Endodermal cell (in vitro differentiated cells): ENCODE data around the gene DNPEP. TPM values are rescaled to one million over a fixed set of nuclear protein-coding genes. Genes with fewer than 3 reads are reported as not detected.

Experiments used
- DNase-seq: peaks from one replicate; pipeline ENCODE4 v3.0.0-alpha.2; 2017
- H3K27ac ChIP-seq: 2 replicates; pipeline ENCODE4 v1.5.1; 2013; ENCODE audit warnings: mild to moderate bottlenecking, low read depth, low read length, moderate library complexity
- H3K27me3 ChIP-seq: 2 replicates; pipeline ENCODE4 v1.6.1; 2013; ENCODE audit warnings: mild to moderate bottlenecking, low read length, moderate library complexity; ENCODE audit not compliant: insufficient read depth, control insufficient read depth, poor library complexity, severe bottlenecking
- H3K36me3 ChIP-seq: 2 replicates; pipeline ENCODE4 v1.7.0; 2013; ENCODE audit warnings: mild to moderate bottlenecking, low read length, moderate library complexity; ENCODE audit not compliant: control insufficient read depth, insufficient read depth
- H3K4me1 ChIP-seq: one replicate; pipeline ENCODE4 v1.7.0; 2013; ENCODE audit warnings: low read length; ENCODE audit not compliant: control insufficient read depth, insufficient read depth
- H3K4me3 ChIP-seq: 2 replicates; pipeline ENCODE4 v1.5.1; 2013; ENCODE audit warnings: mild to moderate bottlenecking, low read length, moderate library complexity
- H3K9ac ChIP-seq: 2 replicates; pipeline ENCODE4 v1.6.1; 2013; ENCODE audit warnings: mild to moderate bottlenecking, low read length, moderate library complexity; ENCODE audit not compliant: poor library complexity, severe bottlenecking; ENCODE audit errors: extremely low read depth
- H3K9me3 ChIP-seq: 2 replicates; pipeline ENCODE4 v1.6.1; 2013; ENCODE audit warnings: mild to moderate bottlenecking, low read length, moderate library complexity; ENCODE audit not compliant: control insufficient read depth
- H3K27ac Mint-ChIP-seq: 2 replicates; pipeline ENCODE4 v1.8.0; 2020; ENCODE audit warnings: mixed read lengths
- H3K27me3 Mint-ChIP-seq: 2 replicates; pipeline ENCODE4 v1.8.0; 2021; ENCODE audit warnings: mild to moderate bottlenecking, mixed read lengths; ENCODE audit not compliant: insufficient read depth
- H3K36me3 Mint-ChIP-seq: 2 replicates; pipeline ENCODE4 v1.8.0; 2020; ENCODE audit warnings: low read depth, mixed read lengths
- H3K4me1 Mint-ChIP-seq: 2 replicates; pipeline ENCODE4 v1.8.0; 2020; ENCODE audit warnings: mixed read lengths
- H3K4me3 Mint-ChIP-seq: 2 replicates; pipeline ENCODE4 v1.8.0; 2020; ENCODE audit warnings: mild to moderate bottlenecking, moderate library complexity, mixed read lengths
- H3K9me3 Mint-ChIP-seq: 2 replicates; pipeline ENCODE4 v1.8.0; 2020; ENCODE audit warnings: mild to moderate bottlenecking, mixed read lengths
- CTCF ChIP-seq: fragments of 200-600 bp; sonication (generic); conservative IDR thresholded peaks from 2 replicates; pipeline ENCODE4 v1.5.0; 2021; ENCODE audit warnings: antibody characterized with exemption, mild to moderate bottlenecking
- WGBS, 2 experiments: methylation state at CpG; one replicate each; pipeline versions ENCODE4 v1.1.5 to v1.1.7; 2013; ENCODE audit warnings: missing lambda C conversion rate in 2 of 2, mixed read lengths in 1 of 2; ENCODE audit not compliant: insufficient coverage in 1 of 2, insufficient read length in 1 of 2; 5-methylcytosine and 5-hydroxymethylcytosine counted together
- total RNA-seq, 2 donors: library from RNA; stranded (reverse); fragmentation: NEBNext Ultra II Directional in 1 of 2; extraction: Animal tissue kit (Norgen Biotek cat#: 25700) in 1 of 2; gene quantifications; 2 replicates in 1 of 2; 3 replicates in 1 of 2; pipeline ENCODE4 v1.2.1, GENCODE V29; 2021

The DNPEP gene
- total RNA-seq, 2 donors from 2014 or later, result 54.6 to 76.1 TPM

DNA sequence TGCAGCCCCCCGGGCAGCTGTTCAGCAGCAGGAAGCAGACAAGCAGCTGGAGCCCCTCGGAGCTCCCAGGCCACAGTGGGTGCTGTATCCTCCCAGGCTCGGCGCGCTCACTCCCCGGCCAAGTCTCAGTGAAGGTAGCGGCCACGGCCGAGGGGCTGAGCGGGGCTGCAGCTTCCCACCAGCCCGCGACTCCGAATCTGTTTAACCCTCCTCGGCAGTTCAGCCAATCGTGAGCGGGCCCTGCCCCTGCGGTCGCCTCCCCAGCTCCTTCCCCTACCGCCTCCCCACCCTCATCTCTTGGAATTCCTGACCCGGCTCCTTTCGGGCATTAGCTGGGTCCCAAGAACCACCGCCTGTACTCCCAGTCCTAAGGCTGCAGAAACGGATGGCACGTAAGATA lies 55.2 kb downstream of the DNPEP start, which contains the start of gene RESP18:
Gene RESP18, minus strand, starts transcription at position 203 of the 400 bp plus-strand sequence.
- Mint-ChIP-seq H3K27me3 (peaks cover 90% of the 10 kb centered on the region), H3K27ac (no peak within 1 kb of the TSS), H3K36me3 (no peaks in the 10 kb centered on the region), H3K9me3 (no peaks in the 10 kb centered on the region), H3K4me3 (no peak within 1 kb of the TSS), H3K4me1 (no peaks in the 10 kb centered on the region)
- Histone ChIP-seq H3K27me3 (peaks cover 97% of the 10 kb centered on the region), H3K4me1 (no peaks in the 10 kb centered on the region), H3K9ac (no peak within 1 kb of the TSS), H3K9me3 (no peaks in the 10 kb centered on the region), H3K4me3 (no peak within 1 kb of the TSS), H3K27ac (no peak within 1 kb of the TSS), H3K36me3 (no peaks in the 10 kb centered on the region)
- 25 to 41% methylated on average over 17 to 24 of the region's 24 CpGs for whole genome bisulfite sequencing, 2 experiments
- no peak for TF ChIP-seq CTCF
- DNase-seq, result peak; percentile 71

DNA sequence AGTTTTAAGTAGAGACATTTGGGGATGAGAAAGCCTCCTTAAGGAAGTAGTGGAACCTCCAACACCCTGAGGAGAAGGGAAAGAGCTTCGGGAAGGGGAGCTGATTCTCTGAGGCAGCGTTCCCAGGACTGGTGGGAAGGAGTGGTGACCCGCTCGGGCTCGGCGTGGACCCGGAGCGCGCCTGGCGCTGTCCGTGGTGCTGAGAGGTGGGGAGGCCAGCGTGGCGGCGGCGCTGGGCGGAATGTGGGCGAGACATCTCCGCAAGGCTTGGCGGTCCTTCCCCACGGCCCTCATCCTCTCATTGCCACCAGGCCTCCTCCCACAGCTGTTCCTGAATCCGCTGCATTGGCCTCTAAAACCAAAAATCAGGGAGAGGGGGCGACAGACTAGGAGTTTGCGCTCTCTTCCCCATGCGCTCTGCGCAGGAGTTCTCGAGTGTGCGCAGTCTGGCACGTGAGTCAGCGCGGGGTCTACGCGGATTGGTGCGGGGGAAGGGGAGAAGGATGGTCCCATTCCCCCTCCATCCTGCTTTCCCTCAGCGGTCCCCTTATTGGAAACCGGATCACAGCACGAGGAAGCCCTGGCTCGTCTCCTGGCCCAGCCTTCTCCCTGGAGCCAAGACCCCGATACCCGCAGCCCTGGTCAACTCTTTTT lies 56.0 kb downstream of the DNPEP start:
- peaks cover 91% of the 10 kb centered on the region for H3K27me3 ChIP-seq
- no peaks in the 10 kb centered on the region for H3K36me3 ChIP-seq
- H3K9me3 Mint-ChIP-seq, result no peaks in the 10 kb centered on the region
- no peak for TF ChIP-seq CTCF
- H3K27me3 Mint-ChIP-seq, result peaks cover 92% of the 10 kb centered on the region
- H3K27ac Mint-ChIP-seq, result no peak overlapping the region
- H3K4me3 ChIP-seq, result no peak overlapping the region
- H3K36me3 Mint-ChIP-seq, result no peaks in the 10 kb centered on the region
- no peaks in the 10 kb centered on the region for H3K4me1 Mint-ChIP-seq
- H3K4me3 Mint-ChIP-seq, result no peak overlapping the region
- H3K27ac ChIP-seq, result no peak overlapping the region
- peak; percentile 92 for DNase-seq
- no peaks in the 10 kb centered on the region for H3K4me1 ChIP-seq
- WGBS, 2 experiments, result 13 to 15% methylated on average over 13 to 39 of the region's 39 CpGs
- H3K9me3 ChIP-seq, result no peaks in the 10 kb centered on the region
- H3K9ac ChIP-seq, result no peak overlapping the region

GRCh38 chr2:219327719-219328118 lies 60.0 kb downstream of the DNPEP start:
- H3K27me3 ChIP-seq, result peaks cover 91% of the 10 kb centered on the region
- H3K9me3 ChIP-seq, result no peaks in the 10 kb centered on the region
- WGBS, 2 experiments, result 78 to 81% methylated on average over 2 of the region's 2 CpGs
- H3K4me1 ChIP-seq, result no peaks in the 10 kb centered on the region
- Mint-ChIP-seq H3K36me3 (no peaks in the 10 kb centered on the region), H3K27me3 (peaks cover 84% of the 10 kb centered on the region), H3K4me3 (no peak overlapping the region), H3K9me3 (no peaks in the 10 kb centered on the region), H3K27ac (no peak overlapping the region), H3K4me1 (no peaks in the 10 kb centered on the region)
- H3K4me3 ChIP-seq, result no peak overlapping the region
- H3K27ac ChIP-seq, result no peak overlapping the region
- DNase-seq, result peak; percentile 52
- TF ChIP-seq CTCF, result no peak
- H3K36me3 ChIP-seq, result no peaks in the 10 kb centered on the region
- no peak overlapping the region for H3K9ac ChIP-seq
